ENCODE results near the gene ACER3.

The ACER3 gene

DNA sequence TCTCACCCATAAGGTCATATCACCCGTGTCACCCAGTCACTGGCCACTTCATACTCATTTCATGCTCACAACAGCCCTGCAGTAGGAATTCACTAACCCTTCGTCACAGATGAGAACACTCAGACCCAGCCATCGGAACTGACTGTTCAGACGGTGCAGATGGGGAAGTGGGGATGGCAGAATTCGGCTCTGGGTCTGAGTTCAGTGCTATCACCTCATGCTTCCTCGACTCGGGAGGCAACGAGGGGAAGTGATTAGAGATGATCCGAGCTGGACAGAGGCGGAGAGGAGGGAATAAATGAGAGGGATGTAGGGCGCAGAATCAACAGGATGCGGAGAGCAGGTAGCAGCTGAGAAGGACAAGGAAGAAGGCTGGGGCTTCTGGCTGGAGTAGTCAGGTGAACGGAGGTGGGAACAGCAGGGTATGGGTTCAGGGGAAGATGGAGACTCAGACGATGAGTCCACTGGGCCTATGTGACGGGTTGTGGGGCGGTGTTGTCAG lies 178.2 kb downstream of the ACER3 start:
- H3K4me3 ChIP-seq (ENCODE audit: low read depth, low read length) = no peak overlapping the region
- no peak for DNase-seq (ENCODE audit: low read depth)
- TF ChIP-seq, protein P1, sequence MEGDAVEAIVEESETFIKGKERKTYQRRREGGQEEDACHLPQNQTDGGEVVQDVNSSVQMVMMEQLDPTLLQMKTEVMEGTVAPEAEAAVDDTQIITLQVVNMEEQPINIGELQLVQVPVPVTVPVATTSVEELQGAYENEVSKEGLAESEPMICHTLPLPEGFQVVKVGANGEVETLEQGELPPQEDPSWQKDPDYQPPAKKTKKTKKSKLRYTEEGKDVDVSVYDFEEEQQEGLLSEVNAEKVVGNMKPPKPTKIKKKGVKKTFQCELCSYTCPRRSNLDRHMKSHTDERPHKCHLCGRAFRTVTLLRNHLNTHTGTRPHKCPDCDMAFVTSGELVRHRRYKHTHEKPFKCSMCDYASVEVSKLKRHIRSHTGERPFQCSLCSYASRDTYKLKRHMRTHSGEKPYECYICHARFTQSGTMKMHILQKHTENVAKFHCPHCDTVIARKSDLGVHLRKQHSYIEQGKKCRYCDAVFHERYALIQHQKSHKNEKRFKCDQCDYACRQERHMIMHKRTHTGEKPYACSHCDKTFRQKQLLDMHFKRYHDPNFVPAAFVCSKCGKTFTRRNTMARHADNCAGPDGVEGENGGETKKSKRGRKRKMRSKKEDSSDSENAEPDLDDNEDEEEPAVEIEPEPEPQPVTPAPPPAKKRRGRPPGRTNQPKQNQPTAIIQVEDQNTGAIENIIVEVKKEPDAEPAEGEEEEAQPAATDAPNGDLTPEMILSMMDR (conservative IDR thresholded peaks at IDR 0.05; ENCODE audit: low read depth, low read length) = no peak

DNA sequence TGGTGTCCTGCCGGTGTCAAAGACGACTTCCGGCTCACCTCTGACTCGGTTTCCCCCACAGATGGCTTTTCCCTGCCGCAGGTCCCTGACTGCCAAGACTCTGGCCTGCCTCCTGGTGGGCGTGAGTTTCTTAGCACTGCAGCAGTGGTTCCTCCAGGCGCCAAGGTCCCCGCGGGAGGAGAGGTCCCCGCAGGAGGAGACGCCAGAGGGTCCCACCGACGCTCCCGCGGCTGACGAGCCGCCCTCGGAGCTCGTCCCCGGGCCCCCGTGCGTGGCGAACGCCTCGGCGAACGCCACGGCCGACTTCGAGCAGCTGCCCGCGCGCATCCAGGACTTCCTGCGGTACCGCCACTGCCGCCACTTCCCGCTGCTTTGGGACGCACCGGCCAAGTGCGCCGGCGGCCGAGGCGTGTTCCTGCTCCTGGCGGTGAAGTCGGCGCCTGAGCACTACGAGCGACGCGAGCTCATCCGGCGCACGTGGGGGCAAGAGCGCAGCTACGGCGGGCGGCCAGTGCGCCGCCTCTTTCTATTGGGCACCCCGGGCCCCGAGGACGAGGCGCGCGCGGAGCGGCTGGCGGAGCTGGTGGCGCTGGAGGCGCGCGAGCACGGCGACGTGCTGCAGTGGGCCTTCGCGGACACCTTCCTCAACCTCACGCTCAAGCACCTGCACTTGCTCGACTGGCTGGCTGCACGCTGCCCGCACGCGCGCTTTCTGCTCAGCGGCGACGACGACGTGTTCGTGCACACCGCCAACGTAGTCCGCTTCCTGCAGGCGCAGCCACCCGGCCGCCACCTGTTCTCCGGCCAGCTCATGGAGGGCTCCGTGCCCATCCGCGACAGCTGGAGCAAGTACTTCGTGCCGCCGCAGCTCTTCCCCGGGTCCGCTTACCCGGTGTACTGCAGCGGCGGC lies 179.0 kb downstream of the ACER3 start:
- TF ChIP-seq, protein P1 (conservative IDR thresholded peaks at IDR 0.05; ENCODE audit: low read depth, low read length) = peak; percentile 77
- peak; percentile 65 for DNase-seq (ENCODE audit: low read depth)
- H3K4me3 ChIP-seq (ENCODE audit: low read depth, low read length) = peak overlapping the region; percentile 53

DNA sequence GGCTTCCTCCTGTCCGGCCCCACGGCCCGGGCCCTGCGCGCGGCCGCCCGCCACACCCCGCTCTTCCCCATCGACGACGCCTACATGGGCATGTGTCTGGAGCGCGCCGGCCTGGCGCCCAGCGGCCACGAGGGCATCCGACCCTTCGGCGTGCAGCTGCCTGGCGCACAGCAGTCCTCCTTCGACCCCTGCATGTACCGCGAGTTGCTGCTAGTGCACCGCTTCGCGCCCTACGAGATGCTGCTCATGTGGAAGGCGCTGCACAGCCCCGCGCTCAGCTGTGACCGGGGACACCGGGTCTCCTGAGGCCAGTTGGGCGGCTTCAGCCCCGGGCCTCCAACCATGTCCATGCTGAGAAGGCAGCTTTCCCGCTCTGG lies 179.7 kb downstream of the ACER3 start:
- TF ChIP-seq, protein P1 (conservative IDR thresholded peaks at IDR 0.05; ENCODE audit: low read depth, low read length) = no peak

DNA sequence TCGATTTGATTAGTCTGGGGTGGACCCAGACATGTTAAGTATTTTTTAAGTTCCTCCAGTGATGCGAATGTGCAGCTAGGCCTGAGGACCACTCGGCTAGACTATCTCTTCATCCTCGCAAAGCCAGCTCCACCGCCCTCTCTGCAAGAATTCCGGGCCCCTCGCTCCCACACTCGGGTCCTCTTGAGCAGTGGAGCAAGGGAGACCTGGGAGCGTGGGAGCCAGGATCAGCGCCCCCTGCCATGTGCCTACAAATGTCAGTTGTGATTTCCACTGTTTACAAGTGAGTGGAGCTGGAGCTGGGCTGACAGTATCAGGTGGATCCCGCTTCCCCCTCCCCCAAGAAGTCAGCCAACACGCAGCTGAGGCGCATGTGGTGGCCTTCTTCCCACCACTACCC lies 180.2 kb downstream of the ACER3 start:
- H3K4me3 ChIP-seq (ENCODE audit: low read depth, low read length) = no peak overlapping the region
- no peak for DNase-seq (ENCODE audit: low read depth)
- TF ChIP-seq, protein P1 (conservative IDR thresholded peaks at IDR 0.05; ENCODE audit: low read depth, low read length) = no peak

More for the DNA sequence above, 179.7 kb downstream of the ACER3 start:
- H3K4me3 ChIP-seq (ENCODE audit: low read depth, low read length) = no peak overlapping the region
- no peak for DNase-seq (ENCODE audit: low read depth)

DNA sequence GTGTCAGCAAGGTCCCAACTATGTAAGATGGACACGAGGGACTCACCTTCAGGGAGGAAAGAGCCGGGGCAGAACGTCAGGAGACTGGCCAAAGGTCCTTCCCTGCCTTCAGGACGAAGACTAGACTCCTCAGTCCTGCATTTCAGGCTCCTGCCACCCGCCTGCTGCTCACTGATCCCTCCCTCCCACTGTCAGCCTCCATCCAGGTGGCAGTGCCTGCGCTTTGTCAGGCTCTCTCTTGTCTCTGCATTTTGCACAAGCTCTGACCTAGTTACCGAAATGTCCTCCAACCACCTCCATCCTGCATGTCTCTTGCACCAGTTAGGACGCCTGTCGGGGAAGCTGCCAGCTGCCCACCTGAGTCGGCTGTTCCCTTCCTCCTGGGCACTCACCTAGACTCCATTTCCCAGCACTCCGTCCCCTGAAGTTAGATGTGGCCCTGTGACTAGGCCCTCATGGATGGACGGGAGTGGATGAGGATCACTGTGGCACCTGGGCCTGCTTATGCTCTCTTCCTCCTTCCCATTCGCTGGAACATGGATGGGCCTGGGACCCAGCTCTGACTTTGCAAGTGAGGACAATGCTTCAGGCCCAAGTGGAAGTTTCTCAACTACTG lies 181.5 kb downstream of the ACER3 start:
- H3K4me3 ChIP-seq (ENCODE audit: low read depth, low read length) = no peak overlapping the region
- DNase-seq (ENCODE audit: low read depth) = no peak
- TF ChIP-seq, protein P1 (conservative IDR thresholded peaks at IDR 0.05; ENCODE audit: low read depth, low read length) = no peak

DNA sequence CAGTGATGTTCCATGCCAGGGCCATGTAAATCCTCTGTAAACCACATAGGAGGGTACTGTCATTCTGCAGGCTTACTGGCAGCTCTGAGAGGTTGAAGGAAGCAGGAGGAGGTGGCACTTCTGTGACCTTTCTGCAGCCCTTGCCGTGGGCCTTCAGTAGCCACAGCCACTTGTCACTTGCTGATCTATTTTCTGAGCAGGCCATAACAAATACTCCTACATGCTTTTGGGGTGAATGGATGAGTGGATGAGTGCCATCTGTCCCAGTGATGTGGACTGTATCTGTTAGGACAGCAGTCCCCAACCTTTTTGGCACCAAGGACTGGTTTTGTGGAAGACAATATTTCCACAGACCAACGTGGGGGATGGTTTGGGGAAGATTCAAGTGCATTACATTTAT lies 183.6 kb downstream of the ACER3 start:
- TF ChIP-seq, protein P1 (conservative IDR thresholded peaks at IDR 0.05; ENCODE audit: low read depth, low read length) = no peak
- no peak for DNase-seq (ENCODE audit: low read depth)

More for the DNA sequence above, 183.6 kb downstream of the ACER3 start:
- H3K4me3 ChIP-seq (ENCODE audit: low read depth, low read length) = no peak overlapping the region
